GM21526 (cell line): Measurements from ENCODE around the gene SORCS2.

Experiments
- ATAC-seq: cut with Tn5 transposase; IDR thresholded peaks from one replicate; pipeline ENCODE4 v1.9.1; 2021; ENCODE audit warnings: moderate library complexity; ENCODE audit not compliant: unreplicated experiment, low FRiP score

Gene SORCS2

DNA sequence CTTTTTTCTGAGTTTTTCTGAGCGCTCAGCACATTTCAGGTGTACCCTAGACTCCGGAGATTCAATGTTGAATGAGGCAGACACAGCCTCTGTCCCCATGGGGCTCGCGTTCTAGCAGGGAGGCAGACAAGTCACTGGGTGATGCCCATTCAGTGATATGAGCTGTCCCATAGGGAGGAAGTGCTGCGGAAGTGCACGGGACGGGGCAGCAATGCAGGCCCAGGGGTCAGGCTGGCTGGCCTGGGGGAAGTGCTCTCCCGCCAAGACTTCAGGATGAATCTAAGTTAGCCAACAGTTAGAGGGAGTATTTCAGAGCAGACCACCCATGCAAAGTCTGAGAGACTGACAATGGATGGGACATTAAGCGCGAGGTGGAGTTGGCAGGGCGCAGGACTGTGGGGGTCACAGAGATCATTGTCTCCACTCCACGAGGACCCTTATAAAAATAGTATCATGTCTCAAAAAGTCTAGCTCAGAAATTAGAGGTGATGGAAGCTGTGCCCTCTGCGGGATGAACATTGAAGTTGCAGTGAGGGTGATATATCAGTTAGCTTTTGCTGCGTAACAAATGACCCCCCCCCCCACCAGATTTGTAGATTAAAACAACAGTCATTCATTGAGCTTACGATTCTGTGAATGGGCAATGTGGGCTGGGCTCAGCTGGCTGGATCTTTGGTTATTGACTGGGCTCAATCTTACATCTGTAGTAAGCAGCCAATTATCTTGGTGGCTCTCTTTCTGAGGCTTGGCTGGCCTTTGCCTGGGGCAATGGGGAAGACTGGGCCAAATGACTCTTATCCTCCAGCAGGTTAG is 226.0 kb downstream of the SORCS2 start:
- ATAC-seq = no peak

GRCh38 chr4:7419961-7420660 is 227.8 kb downstream of the SORCS2 start:
- no peak for ATAC-seq

DNA sequence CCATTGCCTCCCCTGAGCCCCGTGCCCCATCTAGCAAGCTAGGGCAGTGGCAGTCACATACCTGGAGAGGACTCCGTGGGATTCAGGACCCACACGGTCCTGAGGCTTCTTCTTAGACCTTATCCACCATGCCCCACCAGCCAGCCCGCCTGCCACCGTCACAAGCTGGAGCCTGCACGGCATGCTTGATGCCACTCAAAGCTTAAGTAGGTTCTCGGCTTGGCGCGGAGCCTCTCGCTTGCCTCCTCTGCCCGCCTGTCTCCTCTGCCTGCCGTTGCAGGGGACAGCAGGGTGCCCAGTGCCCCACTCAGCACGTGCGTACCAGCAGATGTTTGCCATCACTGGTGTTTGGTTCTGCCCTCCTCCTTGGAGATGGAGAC is 228.3 kb downstream of the SORCS2 start:
- ATAC-seq = no peak

DNA sequence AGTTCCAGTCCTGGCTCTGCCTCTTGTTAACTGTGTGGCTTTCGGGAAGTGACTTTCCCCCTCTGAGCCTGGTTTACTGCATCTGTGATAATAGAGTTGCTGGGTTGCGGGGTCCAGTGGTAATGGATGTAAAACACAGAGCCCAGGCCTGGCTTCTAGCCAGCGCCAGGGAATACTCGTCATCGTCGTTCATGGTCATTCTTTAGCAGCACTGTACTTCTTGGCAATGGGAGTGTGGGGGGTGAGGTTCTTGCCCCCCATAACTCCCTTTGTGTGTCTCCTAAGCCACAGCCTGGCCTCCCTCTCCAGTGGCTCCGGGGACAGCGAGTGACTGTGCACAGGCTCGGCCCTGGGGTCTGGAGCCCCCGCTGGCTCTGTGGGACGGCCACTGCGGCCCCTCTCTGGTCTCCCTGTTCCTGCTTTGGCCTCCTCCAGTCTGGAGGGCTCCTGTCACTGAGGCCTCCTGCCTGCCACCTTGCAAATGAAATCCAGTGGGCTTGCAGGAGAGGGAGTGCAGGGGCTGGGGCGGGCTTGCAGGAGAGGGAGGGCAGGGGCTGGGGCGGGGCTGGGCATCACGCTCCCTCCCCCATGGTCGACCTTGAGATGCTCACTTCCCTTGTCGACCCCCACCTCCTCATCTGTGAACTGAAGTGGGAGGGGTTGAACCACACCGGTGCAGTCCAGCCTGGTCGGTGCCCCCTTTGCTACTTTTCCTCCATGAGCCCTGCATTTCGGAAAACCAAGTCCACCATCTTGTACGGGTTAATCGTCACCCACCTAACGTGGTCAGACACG is 229.2 kb downstream of the SORCS2 start:
- ATAC-seq = no peak

DNA sequence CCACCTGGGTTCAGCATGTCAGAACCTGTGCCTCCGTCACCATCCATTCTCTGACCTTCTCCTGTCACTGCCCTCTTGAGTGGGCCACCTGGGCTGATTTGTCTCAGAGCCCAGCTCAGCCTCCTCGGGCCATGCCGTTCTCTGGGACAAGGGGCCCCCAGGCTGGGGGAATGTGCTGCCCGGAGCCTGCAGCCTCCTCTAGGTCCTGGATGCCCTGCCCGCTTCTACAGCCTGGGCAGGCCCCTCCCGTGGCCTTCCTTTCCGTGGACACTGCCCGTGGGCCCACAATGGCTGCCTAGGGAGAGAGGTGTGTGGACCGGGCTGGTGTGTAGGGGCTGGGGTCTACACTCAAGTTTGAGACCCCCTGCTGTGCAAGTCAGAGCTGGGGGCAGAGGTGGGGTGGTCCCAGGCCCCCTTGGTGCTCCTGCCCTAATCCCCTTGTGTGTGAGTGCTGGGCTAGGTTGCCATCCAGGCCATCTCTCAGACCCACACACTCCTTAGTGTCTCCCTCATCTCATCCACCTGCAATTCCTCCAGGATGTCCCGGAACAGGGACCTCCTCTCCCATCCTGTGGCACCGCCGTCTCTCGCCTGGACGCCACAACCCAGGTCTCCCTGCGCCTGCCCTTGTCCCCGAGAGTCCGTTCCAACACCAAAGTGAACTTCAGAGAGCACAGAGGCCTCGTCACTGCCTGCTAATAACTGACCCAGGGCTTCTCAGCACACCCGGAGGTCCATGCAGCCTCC is 230.0 kb downstream of the SORCS2 start:
- ATAC-seq = no peak

GRCh38 chr4:7422898-7423180 is 230.5 kb downstream of the SORCS2 start:
- ATAC-seq = no peak

- ATAC-seq = no peak
Observed at GRCh38 chr4:7423391-7423790, 231.1 kb downstream of the SORCS2 start.

DNA sequence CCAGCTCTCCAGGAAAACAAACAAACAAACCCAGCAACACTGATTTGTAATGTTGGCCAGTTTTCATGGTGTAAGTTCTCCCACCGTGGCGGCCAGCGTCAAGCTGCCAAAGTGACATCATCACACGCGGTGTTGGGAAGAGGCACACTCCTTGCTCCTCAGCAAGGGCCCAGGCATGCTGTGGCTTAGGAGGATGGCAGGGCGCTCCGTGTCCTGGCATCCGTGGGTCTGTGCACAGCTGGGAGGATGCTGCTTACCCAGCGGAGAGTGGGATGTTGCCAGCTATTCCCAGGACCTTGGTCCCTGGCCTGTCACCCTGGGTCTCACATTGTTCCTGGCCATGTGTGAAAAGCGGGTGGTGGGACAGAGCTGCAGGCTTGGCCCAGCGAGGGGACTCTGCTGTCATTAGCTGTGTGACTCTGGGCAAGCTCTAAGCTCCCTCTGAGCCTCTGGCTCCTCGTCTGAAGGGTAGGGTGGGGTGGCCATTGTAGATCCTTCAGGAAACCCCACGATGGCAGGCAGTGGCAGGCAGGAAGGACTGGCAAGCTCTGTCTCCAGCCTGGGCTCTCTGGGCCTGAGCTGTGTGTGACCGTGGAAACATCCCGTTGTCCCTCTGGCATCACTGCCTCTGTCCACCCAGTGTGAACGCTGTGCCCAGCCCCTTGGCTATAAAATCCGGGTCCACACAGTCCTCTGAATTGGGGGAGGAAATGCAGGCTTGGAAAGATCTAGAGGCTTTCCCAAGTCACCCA is 231.6 kb downstream of the SORCS2 start:
- ATAC-seq = no peak

DNA sequence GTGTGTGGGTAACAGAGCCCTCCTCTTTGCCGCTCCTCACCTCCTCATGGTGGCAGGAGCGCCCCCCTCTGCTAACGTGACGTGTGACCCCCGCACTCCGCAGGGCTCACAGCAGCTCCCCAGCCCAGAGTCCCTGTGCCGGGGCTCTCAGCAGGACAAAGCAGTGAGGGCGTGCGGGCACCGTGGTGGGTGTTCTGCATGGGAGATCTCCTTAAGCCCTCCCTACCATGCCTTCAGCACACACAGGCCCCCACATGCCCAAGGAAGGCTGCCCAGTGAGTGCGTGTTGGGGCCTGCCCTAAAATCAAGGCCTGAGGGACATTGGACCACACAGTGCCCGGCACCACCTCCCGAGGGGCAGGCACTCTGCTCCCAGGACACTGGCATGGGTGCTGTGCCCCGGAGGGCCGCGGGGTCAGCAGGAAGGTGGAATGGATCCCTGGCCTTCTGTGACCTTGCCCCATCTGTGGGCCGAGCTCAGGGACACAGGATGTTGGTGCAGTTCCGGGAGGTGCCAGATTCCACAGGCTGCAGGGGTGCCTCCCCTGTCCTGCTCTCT is 232.3 kb downstream of the SORCS2 start:
- no peak for ATAC-seq

DNA sequence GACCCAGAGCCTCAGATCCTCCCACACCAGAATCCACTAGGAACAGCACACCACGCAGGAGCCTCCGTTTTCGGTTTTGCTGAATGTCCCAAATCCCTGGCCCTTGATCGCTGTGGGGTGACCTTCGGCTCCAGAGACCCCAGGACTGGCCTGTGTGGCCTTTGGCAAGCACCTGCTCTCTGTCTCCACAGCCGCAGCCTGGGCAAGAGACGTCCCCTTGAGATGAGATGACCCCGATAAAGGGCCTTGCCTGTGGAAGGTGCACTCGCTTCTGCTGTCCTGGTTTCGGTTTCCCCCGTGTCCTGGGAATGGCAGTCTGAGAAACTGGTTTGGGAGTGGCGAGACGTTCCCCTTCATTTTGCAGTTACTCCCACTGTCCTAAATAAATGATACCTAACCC is 232.8 kb downstream of the SORCS2 start:
- no peak for ATAC-seq

- ATAC-seq = no peak
Observed at GRCh38 chr4:7425591-7426468, 233.5 kb downstream of the SORCS2 start.

GRCh38 chr4:7426525-7427171 is 234.3 kb downstream of the SORCS2 start:
- ATAC-seq = no peak

- ATAC-seq = no peak
Observed at GRCh38 chr4:7427361-7427760, 235.0 kb downstream of the SORCS2 start.

DNA sequence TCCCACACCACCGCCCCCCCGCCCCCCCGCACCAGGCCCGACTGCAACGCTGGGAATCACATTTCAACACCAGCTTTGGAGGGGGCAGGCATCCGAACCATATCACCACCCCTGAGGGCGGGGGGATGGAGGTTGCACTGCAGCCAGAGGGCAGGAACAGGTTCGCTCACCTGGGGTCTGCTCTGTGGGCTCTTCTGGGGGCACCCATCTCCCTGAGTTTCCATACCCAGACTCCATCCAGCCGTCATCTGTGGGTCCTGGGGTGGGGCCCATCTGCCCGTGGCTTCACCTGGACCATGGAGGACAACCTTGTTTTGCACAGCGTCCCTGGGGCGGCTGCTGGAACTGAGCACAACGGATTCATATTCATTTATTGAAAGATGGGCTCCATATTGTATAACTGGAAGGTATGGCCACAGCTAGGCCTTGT is 235.5 kb downstream of the SORCS2 start:
- ATAC-seq = no peak

- ATAC-seq = no peak
Observed at GRCh38 chr4:7428261-7429068, 236.1 kb downstream of the SORCS2 start.

GRCh38 chr4:7429069-7429416 is 236.7 kb downstream of the SORCS2 start:
- no peak for ATAC-seq

- no peak for ATAC-seq
Observed at GRCh38 chr4:7429601-7430078, 237.3 kb downstream of the SORCS2 start.
